OCI-M2 (cell line): ENCODE measurements around the gene AASDH.

Experiments used
- DNase-seq: peaks from one replicate; lab custom pipeline; 2025; ENCODE audit not compliant: unreplicated experiment; lab: John Stamatoyannopoulos, UW

AASDH gene, protein sequence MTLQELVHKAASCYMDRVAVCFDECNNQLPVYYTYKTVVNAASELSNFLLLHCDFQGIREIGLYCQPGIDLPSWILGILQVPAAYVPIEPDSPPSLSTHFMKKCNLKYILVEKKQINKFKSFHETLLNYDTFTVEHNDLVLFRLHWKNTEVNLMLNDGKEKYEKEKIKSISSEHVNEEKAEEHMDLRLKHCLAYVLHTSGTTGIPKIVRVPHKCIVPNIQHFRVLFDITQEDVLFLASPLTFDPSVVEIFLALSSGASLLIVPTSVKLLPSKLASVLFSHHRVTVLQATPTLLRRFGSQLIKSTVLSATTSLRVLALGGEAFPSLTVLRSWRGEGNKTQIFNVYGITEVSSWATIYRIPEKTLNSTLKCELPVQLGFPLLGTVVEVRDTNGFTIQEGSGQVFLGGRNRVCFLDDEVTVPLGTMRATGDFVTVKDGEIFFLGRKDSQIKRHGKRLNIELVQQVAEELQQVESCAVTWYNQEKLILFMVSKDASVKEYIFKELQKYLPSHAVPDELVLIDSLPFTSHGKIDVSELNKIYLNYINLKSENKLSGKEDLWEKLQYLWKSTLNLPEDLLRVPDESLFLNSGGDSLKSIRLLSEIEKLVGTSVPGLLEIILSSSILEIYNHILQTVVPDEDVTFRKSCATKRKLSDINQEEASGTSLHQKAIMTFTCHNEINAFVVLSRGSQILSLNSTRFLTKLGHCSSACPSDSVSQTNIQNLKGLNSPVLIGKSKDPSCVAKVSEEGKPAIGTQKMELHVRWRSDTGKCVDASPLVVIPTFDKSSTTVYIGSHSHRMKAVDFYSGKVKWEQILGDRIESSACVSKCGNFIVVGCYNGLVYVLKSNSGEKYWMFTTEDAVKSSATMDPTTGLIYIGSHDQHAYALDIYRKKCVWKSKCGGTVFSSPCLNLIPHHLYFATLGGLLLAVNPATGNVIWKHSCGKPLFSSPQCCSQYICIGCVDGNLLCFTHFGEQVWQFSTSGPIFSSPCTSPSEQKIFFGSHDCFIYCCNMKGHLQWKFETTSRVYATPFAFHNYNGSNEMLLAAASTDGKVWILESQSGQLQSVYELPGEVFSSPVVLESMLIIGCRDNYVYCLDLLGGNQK

DNA sequence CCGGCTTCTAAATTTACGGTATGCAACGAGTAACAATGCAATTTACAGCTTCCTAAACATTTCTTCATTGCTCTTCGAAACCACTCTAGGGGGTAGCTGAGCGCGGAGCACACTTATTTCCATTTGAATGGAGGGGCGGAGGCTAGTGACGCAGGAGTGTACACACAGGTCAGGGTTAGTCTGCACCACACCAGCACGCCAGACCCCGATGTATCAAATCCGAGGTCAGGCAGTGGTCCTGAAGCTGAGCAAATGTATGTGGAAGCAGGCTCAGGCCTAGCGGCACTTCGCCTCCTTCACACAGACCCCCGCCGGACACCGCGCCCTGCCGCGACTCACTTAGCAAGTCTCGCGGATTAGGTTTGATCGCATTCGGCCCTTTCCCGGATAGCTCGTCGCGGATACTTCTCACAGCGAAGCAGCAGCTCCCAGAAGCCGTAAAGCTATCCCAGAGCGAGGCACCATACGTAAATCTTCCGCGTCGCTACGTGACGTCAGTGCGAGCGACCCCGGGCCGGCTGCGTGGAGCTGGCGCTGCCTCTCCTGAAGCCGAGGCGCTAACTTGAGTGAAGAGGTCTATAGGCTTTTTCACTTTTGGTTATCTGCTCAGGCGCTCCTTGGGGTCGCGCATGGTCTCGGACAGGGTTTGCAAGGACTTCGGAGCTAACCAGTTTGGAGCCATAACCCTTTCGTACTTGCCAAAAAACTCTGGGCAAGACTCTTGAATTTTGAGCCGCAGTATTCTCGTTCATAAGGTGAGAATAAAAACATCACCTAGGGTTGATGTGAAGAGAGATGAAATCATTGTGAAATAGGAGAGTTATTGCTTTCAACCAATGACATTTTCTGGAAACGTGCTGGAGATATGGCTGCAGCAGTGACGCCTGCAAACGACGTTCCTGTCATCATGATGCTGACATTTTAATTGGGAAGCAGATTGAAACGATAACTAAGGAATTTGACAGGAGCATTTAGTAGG is at the start of gene AASDH:
TSS of gene AASDH (minus strand) at position 469 of the 979 bp plus-strand sequence. CDS start 3,192 bp downstream, outside the sequence.
- peak; percentile 75 for DNase-seq

DNA sequence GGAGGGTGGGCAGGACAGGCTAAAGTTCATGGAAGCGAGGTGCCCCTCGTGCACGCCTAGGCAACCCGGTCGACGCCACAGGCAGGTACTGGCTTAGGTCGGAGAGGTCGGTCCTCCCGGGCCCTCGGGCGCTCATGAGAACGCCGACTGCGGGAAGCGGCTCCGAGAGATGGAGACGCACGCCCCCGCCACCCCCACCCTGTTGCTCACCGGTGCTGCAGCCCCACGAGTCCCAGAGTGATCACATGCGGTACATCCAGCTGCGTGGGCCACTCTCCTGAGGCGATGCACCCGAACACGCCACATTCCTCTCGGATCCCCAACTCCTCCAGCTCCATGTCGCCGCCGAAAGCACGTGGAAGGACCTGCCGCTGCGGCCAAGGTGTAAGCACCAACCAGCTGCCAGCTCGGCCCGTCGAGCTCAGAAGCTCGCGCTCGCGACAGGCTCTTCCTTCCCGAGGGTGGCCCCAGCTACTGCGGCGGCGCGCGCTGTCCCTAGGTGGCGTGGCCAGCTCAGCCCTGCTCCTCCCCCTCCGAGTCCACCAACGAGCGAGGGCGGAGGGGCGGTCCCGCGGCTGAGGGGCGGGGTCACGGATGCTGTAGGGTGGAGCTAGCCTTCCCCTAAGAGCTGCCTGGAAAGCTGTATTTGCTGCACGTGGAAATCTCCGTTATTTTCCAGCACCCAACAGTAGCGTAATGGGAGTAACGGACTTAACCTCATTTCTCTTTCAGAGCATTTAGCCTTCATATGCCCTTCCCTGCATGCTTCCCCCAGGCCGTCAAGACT is 48.0 kb upstream of the AASDH start, which contains the start of gene PPAT:
TSS of gene PPAT (minus strand) at position 476 of the 787 bp plus-strand sequence. CDS start at position 338, 138 bp downstream.
- DNase-seq = peak; percentile 79

DNA sequence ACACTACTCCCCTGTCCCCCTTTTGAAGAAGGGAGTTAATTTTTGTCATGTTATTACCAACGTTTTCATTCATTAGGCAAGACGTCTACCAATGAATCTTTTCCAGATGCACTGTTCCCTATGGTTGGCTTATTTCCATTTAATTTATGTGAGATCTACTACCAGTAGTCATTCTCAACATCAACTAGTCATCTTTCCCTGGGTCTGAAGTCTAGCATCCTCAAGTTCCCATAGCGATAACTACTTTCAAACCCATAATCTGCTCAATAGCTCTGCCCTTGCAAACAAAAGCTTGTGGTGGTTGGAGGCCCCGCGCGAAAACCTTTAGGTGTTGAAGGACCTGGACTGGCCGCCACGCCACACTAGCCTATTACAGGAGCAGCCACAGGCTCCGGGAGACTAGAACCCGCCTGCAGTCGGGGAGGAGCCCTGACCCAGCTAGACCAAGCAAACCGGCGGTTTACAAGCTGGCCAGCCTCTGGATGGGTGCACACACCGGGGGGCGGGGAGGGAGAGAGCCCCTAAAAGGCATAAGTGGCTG is 47.4 kb upstream of the AASDH start:
- DNase-seq = peak; percentile 20

DNA sequence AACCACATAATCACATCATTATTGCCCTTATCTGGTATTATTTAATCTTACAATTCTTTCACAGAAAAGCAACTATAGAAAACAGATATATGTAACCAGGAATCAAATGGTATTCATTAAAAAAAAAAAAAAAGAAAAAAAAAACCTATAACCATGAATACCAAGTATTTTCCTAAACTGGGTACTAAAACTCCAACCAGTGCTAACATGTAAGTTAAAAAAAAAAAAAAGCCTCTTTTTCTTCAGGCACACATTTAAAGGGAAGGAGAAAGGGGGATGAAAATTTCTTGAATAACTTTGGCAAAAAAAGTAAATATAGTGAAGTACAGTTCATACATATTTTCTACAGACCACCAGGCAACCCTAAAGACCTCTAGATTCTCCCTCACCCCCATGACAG is 46.0 kb upstream of the AASDH start:
- no peak for DNase-seq

DNA sequence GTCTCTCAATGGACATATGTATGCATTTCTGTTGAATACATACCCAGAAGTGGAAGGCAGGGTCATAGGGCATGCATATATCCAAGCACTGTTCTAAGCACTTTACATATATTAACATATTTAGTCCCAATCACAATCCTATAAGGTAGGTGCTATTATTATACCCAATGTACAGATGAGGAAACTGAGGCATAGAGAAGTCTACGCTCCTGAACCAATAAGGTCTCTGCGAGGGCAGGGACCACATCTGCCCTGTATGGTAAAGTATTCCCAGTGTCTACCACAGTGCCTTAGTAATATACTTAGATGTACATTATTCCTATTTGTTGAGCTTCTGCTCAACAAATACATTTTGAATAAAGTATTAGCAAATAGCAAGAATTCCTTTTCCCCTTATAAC is 42.9 kb upstream of the AASDH start:
- no peak for DNase-seq

DNA sequence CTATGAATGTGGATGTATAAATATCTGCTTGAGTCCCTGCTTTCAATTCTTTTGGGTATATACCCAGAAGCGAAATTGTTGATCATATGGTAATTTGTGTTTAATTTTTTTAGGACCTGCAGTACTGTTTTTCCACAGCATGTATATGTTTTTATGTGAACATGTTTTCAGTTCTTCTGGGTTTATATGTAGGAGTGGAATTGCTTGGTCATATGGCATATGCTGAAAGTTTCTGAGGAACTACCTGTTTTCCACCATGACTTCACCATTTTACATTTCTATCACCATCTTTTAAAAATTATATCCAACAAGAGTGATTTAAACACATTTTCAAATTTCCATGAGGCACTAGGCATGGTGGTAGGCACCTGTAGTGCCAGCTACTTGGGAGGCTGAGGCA is 39.9 kb upstream of the AASDH start:
- DNase-seq = no peak

DNA sequence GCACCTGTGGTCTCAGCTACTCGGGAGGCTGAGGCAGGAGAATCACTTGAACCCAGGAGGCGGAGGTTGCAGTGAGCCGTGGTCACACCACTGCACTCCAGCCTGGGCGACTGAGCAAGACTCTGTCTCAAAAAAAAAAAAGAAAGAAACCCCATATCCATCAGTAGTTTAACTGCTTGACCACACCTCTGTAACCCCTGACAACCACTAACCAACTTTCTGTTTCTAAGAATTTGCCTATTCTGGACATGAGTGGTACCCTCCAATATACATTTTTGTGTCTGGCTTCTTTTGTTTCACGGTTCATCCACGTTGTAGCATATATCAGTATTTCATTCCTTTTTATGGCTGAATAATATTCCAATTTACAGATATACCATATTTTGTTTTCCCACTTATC is 39.0 kb upstream of the AASDH start:
- no peak for DNase-seq

DNA sequence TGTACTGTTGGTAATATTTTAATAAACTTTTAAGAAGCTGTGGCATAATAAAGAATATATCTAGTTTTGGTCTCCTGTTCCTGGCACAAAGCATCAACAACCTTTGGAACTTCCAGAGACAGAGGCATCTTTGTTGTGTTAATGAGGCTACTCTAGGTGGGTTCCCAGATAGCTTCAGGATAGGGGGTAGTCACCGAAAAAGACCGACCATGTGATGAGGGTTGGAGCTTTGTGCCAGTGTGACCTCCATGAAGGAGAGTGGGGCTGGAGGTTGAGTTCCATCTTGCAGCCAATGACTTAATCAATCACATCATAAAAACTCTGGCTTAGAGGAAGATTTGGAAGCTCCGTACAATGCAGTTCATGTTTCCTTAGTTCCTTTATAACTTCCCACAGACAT is 38.2 kb upstream of the AASDH start:
- DNase-seq = no peak

DNA sequence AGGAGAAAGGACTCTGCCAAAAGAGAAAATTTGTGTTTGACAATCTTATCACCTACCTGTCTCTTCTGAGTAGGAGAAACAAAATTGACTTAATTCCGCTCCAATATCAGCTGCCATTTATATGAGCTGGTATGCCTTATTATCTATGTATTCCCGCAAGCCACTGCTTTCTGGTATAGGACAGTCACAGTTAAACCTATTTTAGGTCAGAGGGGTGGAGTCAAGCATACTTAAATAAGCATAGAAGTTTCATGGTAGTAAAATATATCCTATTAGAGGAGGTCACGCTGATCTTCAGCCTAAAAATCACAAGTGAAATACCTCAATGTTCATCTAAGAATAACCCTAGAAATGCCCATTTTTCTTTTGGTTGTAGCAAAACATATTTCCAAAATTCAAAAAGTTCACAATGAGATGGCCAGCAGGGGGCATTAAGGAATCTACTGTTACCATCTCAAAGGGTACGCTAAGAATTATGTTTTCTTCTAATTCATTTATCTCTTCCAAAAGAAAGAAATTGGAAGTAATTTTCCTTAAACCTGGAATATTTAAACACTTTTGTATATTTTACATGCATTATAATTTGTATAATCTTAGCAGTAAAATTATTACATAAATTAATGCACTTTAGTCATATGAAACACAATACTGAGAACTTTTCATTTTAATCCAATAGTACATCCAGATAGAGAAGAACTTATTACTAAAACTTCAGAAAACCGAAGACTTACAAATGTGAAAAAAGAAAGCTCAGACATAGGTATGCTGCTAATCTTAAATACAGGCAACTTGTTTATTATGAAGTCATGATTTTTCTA is 37.6 kb upstream of the AASDH start:
- DNase-seq = no peak

DNA sequence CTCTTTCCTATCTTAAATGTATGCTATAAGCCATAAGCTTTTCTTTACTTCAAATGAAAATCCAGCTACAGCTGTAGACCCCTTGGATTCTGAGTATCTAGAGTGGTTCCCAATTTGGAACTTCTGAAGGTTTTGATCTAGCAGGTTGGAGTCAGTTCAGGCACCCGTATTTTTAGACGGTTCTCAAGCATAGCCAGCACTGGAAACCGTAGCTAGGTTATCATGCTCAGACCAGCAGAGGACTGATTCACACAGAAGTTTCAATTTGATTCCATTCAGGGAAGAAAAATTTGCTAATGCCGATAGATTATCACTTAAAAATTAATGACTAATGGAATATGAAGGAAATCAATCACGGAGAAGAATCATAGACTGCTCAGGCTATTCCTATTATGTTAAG is 36.9 kb upstream of the AASDH start:
- DNase-seq = no peak

DNA sequence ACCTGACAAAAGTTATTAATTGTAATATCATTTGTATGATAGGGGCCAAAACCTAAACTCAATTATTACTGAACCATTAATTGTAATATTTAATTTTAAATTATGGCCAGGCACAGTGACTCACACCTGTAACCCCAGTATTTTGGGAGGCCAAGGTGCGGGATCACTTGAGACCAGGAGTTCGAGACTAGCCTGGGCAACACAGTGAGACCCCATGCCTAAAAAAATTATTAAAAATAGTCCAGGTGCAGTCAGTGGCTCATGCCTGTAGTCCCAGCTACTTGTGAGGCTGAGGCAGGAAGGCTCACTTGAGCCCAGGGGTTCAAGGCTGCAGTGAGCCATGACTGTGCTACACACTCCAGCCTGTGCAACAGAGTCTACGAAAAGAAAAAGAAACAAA is 30.1 kb upstream of the AASDH start:
- DNase-seq = no peak

DNA sequence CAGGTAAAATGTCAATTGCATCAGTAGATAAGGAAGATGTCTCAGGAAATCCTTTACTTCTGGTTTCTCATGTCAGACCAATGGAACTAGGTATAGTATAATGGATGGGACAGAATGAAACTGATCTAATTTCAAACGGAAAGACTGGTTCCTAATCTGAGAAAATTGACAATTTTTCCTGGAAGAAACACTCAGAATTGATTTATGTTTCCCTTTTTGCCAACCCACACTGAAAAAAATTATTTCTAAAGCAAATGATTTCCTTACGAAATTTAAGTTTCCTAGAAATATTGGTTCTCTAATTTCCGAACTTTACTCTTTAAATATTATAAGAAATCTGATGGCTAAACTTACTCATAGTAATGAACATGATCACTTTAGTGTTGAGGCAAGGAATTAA is 29.1 kb upstream of the AASDH start:
- DNase-seq = no peak

DNA sequence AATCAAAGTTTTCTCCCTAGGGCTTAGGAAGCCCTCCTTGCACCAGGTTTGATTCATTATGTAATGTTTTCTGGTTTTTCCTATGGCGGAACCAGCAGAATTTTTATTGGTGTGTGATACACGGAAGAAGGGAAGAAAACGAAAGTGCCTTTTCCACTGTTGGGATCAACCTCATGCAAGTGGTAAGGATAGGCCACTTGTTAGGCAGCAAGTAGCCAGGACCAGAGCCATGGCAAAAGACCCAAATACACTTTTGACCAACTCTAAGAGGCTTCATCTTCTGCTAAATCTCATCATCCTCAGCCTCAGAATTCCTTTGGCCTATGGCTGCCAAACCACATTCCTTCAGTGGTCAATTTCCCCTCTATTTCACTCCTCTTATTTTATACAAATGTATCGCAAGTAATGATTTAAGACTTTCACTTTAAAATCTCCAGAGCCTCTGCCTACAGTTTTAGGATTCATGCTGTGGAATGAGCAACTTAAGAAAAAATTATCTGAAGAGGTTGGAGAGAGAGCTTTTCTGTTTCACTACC is 26.9 kb upstream of the AASDH start:
- no peak for DNase-seq

DNA sequence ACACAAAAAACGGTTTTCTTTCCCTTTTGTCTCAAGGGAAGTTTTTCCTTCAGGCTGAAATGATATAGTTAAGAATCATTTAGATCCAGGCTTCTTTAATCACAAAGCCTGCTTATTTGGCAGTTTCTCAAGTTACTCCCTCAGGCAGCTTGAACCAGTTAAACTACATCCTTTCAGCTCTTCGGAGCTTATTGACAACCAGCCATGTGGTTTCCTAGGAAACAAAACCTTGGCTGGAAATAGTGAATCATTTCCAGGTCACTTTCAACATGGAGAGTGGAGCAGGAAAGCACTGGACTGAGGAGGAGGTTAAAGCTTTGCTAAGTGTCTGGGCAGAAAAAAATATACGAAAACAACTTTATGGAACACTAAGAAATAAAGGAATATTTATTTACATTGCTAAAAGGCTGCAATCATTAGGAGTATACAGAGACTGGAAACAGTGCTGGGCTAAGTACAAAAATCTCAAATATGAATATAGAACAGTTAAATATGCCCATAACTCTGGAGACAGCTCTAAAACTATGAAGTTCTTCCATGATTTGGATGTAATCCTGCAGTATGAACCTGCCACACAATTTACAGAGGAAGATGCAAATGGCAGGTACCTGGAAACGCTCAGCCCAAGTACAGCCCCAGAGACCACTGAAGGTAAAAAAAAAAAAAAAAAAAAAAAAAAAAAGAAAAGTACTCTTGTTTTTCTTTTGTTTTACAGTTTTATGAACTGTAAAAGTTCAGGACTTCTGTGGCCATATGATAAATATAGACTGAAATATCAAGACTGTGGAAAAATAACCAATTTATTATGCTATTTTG is 23.2 kb upstream of the AASDH start:
- no peak for DNase-seq

DNA sequence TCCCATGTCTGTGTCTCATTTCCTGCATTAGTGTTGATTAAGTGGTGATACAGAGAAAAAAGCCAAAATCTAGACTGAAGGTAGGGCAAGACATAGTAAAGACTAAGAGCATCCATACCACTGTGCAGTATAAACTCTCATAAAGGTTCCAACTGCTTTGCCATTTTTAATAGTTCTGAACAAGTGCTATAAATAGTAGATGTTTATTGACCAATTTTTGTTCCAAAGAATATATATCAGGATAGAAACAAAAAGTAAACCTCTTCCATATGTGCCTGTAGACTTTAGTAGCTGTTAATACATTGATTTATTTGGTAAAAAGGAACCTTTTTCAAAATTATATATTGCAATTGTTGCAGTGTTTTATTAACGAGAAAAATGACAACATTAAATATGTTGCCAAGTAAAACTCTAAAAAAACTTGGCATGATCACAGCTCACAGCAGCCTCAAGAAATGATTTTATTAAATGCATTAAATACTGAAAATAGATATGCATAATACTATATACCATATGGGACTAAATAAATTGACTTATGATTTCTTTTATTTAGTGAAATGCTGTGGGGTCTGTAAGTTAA is 22.3 kb upstream of the AASDH start:
- DNase-seq = no peak

DNA sequence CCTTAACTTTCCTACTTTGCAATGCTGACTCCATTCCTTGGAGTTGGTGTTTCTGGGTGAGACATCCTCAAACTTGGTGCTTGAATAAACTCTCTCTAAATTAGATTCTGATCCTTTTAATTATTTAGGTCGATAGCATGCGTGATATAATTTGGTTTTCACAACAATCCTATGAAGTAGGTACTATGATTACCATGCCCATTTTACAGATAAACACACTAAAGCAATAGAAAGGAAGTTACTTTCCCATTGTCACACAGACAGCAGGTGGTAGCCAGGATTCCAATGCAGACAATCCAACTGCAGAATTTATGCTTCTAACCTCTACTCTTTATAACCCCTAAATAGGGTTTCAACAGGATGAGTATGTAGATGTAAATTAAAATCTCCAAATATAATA is 21.7 kb upstream of the AASDH start:
- DNase-seq = no peak

DNA sequence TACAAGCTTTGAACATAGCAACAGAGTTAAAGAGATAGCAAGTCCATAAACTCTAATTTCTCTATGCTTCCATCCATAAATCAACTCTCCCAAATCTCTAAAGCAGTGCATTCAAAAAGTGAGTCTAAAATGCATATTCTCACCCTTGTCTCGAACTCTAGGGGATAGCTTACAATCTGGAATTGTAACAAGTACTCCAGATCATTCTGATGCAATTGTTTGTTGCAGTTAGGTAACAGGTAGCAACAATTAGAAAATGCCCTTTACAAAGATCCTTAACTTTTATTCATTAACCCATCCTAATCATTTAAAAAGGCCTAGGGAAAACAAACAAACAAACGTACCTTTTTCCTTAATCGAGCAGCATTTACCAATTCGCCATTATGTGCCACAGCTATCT is 18.9 kb upstream of the AASDH start:
- no peak for DNase-seq
